ENCODE data around the gene HAAO. TPM values are rescaled to one million over a fixed set of nuclear protein-coding genes. Genes with fewer than 3 reads are reported as not detected.

HAAO gene
- total and polyA plus RNA-seq, 2 of the 8 experiments (the other 6 are each of a cell fraction or from before 2014, with no cell fraction given): 2.5 to 7.0 TPM

DNA sequence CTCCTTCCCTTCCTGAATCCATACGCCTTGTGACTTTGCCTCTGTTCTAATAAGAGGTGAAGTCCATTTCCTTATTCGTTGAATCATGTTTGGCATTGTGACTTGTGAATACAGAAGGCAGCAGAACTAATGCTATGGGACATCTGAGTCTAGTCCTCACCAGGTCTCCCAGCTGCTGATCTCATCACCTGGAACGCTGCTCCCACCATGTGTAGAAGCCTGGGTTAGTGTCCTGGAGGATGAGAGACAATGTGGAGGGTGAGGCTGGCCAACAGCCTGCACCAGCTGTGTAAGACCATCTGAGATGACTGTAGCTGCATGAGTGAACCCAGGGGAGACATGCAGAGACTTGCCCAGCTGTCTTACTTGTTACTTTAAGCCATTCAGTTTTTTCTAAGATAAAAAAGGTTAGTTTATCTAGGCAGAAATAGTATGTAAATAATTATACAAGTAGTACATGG, 3.5 kb upstream of the HAAO start:
- H3K4me1 ChIP-seq (replicated peaks in 1 of 4; ENCODE audit: control insufficient read depth in 3 of 4, insufficient read depth in 4 of 4, low read length in 3 of 4): peaks cover 2 to 6% (median 4%) of the 10 kb centered on the region in 4 experiments; a peak in 6 of 7 replicates
- no peaks in the 10 kb centered on the region for H3K79me2 ChIP-seq (ENCODE audit: control insufficient read depth in 1 of 2, insufficient read depth in 2 of 2, low read length in 2 of 2)
- H4K5ac ChIP-seq (ENCODE audit: insufficient read length, low read depth, low read length): no peak overlapping the region
- no peak overlapping the region; a peak in 1 of 7 replicates for H3K9ac ChIP-seq (replicated peaks in 1 of 4; ENCODE audit: extremely low read depth in 1 of 4, low read depth in 3 of 4, low read length in 3 of 4)
- no peak overlapping the region for H3K4me3 ChIP-seq (ENCODE audit: extremely low read depth in 1 of 4, insufficient read depth in 2 of 4, low read depth in 3 of 4, low read length in 4 of 4)
- no peak overlapping the region for H2BK20ac ChIP-seq (ENCODE audit: low read length)
- H3K23ac ChIP-seq (ENCODE audit: insufficient read length): no peak overlapping the region
- H3K27ac ChIP-seq (ENCODE audit: low read depth, low read length): no peak overlapping the region
- FAIRE-seq: no peak
- no peak overlapping the region for H2AK5ac ChIP-seq (ENCODE audit: low read depth, low read length)
- no peaks in the 10 kb centered on the region for H4K20me1 ChIP-seq (replicated peaks in 1 of 2; ENCODE audit: control insufficient read depth in 1 of 2, insufficient read depth in 2 of 2, low read length in 2 of 2)
- H3K18ac ChIP-seq (ENCODE audit: extremely low read depth, low read length): no peak overlapping the region
- H3K36me3 ChIP-seq (ENCODE audit: control insufficient read depth in 2 of 4, insufficient read depth in 4 of 4, low read length in 3 of 4): no peaks in the 10 kb centered on the region
- WGBS, 2 experiments (ENCODE audit: extremely low coverage in 1 of 2, insufficient coverage in 1 of 2, insufficient read length in 1 of 2, insufficient replicate concordance in 2 of 2, low coverage in 1 of 2, low lambda C conversion rate in 2 of 2, missing lambda C conversion rate in 1 of 2): 65% methylated on average over 3 of the region's 3 CpGs; no CpG with 5 or more reads in 1 of the 2 experiments
- ChIA-PET POLR2A (ENCODE audit: partially characterized antibody) (interaction anchor here (1.2 kb wide), 1 partner anchor 14 kb away, joined by 5 read pairs; no protein-coding TSS in a partner anchor), CTCF (ENCODE audit: partially characterized antibody) (interaction anchor here (0.9 to 1.5 kb wide), 3 partner anchors 15 to 102 kb away, joined by 3 to 6 read pairs (median 3); no protein-coding TSS in a partner anchor)
- no peaks in the 10 kb centered on the region for H3K9me3 ChIP-seq (ENCODE audit: insufficient read depth in 2 of 2, low read depth in 1 of 2, low read length in 1 of 2)
- DNase-seq (ENCODE audit: low read depth in 1 of 2, low spot score in 2 of 2): no peak
- no peak overlapping the region for H3K4ac ChIP-seq (replicated peaks; ENCODE audit: insufficient read length, low read depth, low read length)
- H3K4me2 ChIP-seq (ENCODE audit: insufficient read depth in 1 of 2, low read depth in 2 of 2, low read length in 2 of 2): no peak overlapping the region
- H2AFZ ChIP-seq (ENCODE audit: low read length): no peak overlapping the region
- no peak overlapping the region for H2BK12ac ChIP-seq (ENCODE audit: low read depth, low read length)
- no peaks in the 10 kb centered on the region for H3K79me1 ChIP-seq (ENCODE audit: low read depth, low read length)
- H3K56ac ChIP-seq (replicated peaks; ENCODE audit: insufficient read length, low read depth, low read length): no peak overlapping the region
- peak overlapping the region; percentile 5 for H4K91ac ChIP-seq (replicated peaks; ENCODE audit: insufficient read length, low read length)
- no peak overlapping the region for H3K14ac ChIP-seq (ENCODE audit: insufficient read length)
- H2BK15ac ChIP-seq (ENCODE audit: low read length): peak overlapping the region; percentile 75; the same call in 1 of the 2 replicates
- H3K27me3 ChIP-seq (replicated peaks in 1 of 4; ENCODE audit: control insufficient read depth in 3 of 4, extremely low read depth in 1 of 4, insufficient read depth in 3 of 4, low read length in 3 of 4): peaks cover 0 to 18% (median 14%) of the 10 kb centered on the region in 4 experiments; a peak in 6 of 7 replicates
- no peak overlapping the region for H2BK5ac ChIP-seq (ENCODE audit: low read depth, low read length)
- no peak overlapping the region for H2BK120ac ChIP-seq (replicated peaks; ENCODE audit: low read depth, low read length)
- H4K8ac ChIP-seq (ENCODE audit: extremely low read depth, insufficient read depth, low read length): no peak overlapping the region
- TF ChIP-seq TAF7 (optimal IDR thresholded peaks at IDR 0.05; ENCODE audit: borderline replicate concordance, low read depth, low read length) (no peak), SIX5 (IDR thresholded peaks at IDR 0.05; ENCODE audit: low read depth, low read length) (no peak), BRCA1 (IDR thresholded peaks at IDR 0.05; ENCODE audit: low read depth, low read length) (no peak), CBX5 (IDR thresholded peaks at IDR 0.05; ENCODE audit: low read depth, low read length) (no peak)
- peaks cover 9% of the 10 kb centered on the region; the same call in 1 of the 2 replicates for H3K23me2 ChIP-seq (ENCODE audit: low read depth, low read length)

Measured in H1 (cell line).